Mucosa of rectum (tissue), 2 donors: ENCODE data around the gene SLC25A41.
A peak's percentile ranks its signal among the peaks of the same experiment; 100 is the strongest.

Source experiments
- H3K27ac ChIP-seq, 2 donors: one replicate each; pipeline ENCODE4 v1.7.0; 2013; ENCODE audit warnings: inconsistent platforms in 2 of 2, low read depth in 2 of 2, low read length in 2 of 2
- H3K27me3 ChIP-seq, 2 donors: one replicate each; pipeline ENCODE4 v1.7.0; 2013; ENCODE audit warnings: low read length in 2 of 2; ENCODE audit not compliant: control insufficient read depth in 2 of 2, insufficient read depth in 2 of 2
- H3K36me3 ChIP-seq, 2 donors: one replicate each; pipeline ENCODE4 v1.7.0; 2013; ENCODE audit warnings: low read length in 2 of 2; ENCODE audit not compliant: control insufficient read depth in 2 of 2, insufficient read depth in 2 of 2
- H3K4me1 ChIP-seq, 2 donors: one replicate each; pipeline ENCODE4 v1.7.0; 2013; ENCODE audit warnings: low read length in 2 of 2, mild to moderate bottlenecking in 1 of 2; ENCODE audit not compliant: control insufficient read depth in 2 of 2, insufficient read depth in 2 of 2
- H3K4me3 ChIP-seq, 2 donors: one replicate each; pipeline ENCODE4 v1.7.0; 2013; ENCODE audit warnings: low read length in 2 of 2
- H3K9ac ChIP-seq, 2 donors: one replicate each; pipeline ENCODE4 v1.7.0; 2013; ENCODE audit warnings: low read length in 2 of 2, low read depth in 1 of 2, mild to moderate bottlenecking in 1 of 2
- H3K9me3 ChIP-seq, 2 donors: one replicate each; pipeline ENCODE4 v1.7.0; 2013; ENCODE audit warnings: low read length in 2 of 2; ENCODE audit not compliant: control insufficient read depth in 2 of 2
- donor health status: healthy.
- donor health status: Normal muscosa, but diverticular disease.

SLC25A41 gene

GRCh38 chr19:6393983-6394412 is 39.6 kb downstream of the SLC25A41 start:
- H3K4me3 ChIP-seq, result peak overlapping the region; percentile 84 to 92
- H3K9ac ChIP-seq, result peak overlapping the region; percentile 85 to 86
- H3K27ac ChIP-seq, result peak overlapping the region; percentile 95 to 98

GRCh38 chr19:6393074-6393982 is 40.2 kb downstream of the SLC25A41 start, which contains the start of gene GTF2F1:
TSS of gene GTF2F1 (minus strand) at chr19:6393164. CDS start at chr19:6392995, 169 bp downstream.
- H3K4me3 ChIP-seq, result peak within 1 kb of the TSS; percentile 84 to 92
- H3K9ac ChIP-seq, result peak within 1 kb of the TSS; percentile 85 to 86
- H3K4me1 ChIP-seq, result peaks cover 11 to 12% of the 10 kb centered on the region in 2 donors
- peak within 1 kb of the TSS; percentile 95 to 98 for H3K27ac ChIP-seq
- no peaks in the 10 kb centered on the region for H3K27me3 ChIP-seq
- H3K36me3 ChIP-seq, result peaks cover 16 to 19% of the 10 kb centered on the region in 2 donors
- H3K9me3 ChIP-seq, result no peaks in the 10 kb centered on the region

More at GRCh38 chr19:6393983-6394412, 39.6 kb downstream of the SLC25A41 start:
- Histone ChIP-seq H3K36me3 (peaks cover 10 to 13% of the 10 kb centered on the region in 2 donors), H3K4me1 (peaks cover 11 to 12% of the 10 kb centered on the region in 2 donors), H3K27me3 (no peaks in the 10 kb centered on the region), H3K9me3 (no peaks in the 10 kb centered on the region)

- Histone ChIP-seq H3K27me3 (no peaks in the 10 kb centered on the region), H3K4me1 (peaks cover 11 to 12% of the 10 kb centered on the region in 2 donors), H3K9ac (peak overlapping the region; percentile 85 to 86), H3K27ac (peak overlapping the region; percentile 95 to 98), H3K36me3 (peaks cover 23 to 25% of the 10 kb centered on the region in 2 donors), H3K4me3 (peak overlapping the region; percentile 84 to 92), H3K9me3 (no peaks in the 10 kb centered on the region)
Observed at GRCh38 chr19:6392221-6393073, 41.1 kb downstream of the SLC25A41 start.

GRCh38 chr19:6387372-6387771 is 46.2 kb downstream of the SLC25A41 start:
- Histone ChIP-seq H3K27me3 (no peaks in the 10 kb centered on the region), H3K4me3 (no peak overlapping the region), H3K27ac (no peak overlapping the region), H3K9me3 (no peaks in the 10 kb centered on the region), H3K36me3 (peaks cover 40 to 57% of the 10 kb centered on the region in 2 donors), H3K4me1 (peaks cover 4% of the 10 kb centered on the region in 2 donors), H3K9ac (no peak overlapping the region)

GRCh38 chr19:6384381-6384780 is 49.2 kb downstream of the SLC25A41 start:
- no peaks in the 10 kb centered on the region for H3K9me3 ChIP-seq
- H3K27me3 ChIP-seq, result no peaks in the 10 kb centered on the region
- no peak overlapping the region for H3K27ac ChIP-seq
- no peak overlapping the region for H3K4me3 ChIP-seq
- H3K36me3 ChIP-seq, result peaks cover 59 to 73% of the 10 kb centered on the region in 2 donors
- H3K4me1 ChIP-seq, result no peaks in the 10 kb centered on the region
- no peak overlapping the region for H3K9ac ChIP-seq

- H3K36me3 ChIP-seq, result peaks cover 49 to 63% of the 10 kb centered on the region in 2 donors
Observed at GRCh38 chr19:6383188-6383587, 50.4 kb downstream of the SLC25A41 start.

GRCh38 chr19:6381030-6381750 is 52.4 kb downstream of the SLC25A41 start:
- Histone ChIP-seq H3K36me3 (peaks cover 36 to 50% of the 10 kb centered on the region in 2 donors), H3K4me3 (no peak overlapping the region), H3K27ac (no peak overlapping the region), H3K27me3 (no peaks in the 10 kb centered on the region), H3K9me3 (no peaks in the 10 kb centered on the region), H3K4me1 (no peaks in the 10 kb centered on the region), H3K9ac (no peak overlapping the region)

More at GRCh38 chr19:6383188-6383587, 50.4 kb downstream of the SLC25A41 start:
- Histone ChIP-seq H3K27me3 (no peaks in the 10 kb centered on the region), H3K4me1 (no peaks in the 10 kb centered on the region), H3K9me3 (no peaks in the 10 kb centered on the region), H3K27ac (no peak overlapping the region), H3K9ac (no peak overlapping the region), H3K4me3 (no peak overlapping the region)

GRCh38 chr19:6379744-6380143 is 53.8 kb downstream of the SLC25A41 start:
- peaks cover 43 to 46% of the 10 kb centered on the region in 2 donors for H3K36me3 ChIP-seq

GRCh38 chr19:6378486-6378885 is 55.1 kb downstream of the SLC25A41 start:
- Histone ChIP-seq H3K36me3 (peaks cover 42% of the 10 kb centered on the region in 2 donors), H3K4me1 (peaks cover 4 to 6% of the 10 kb centered on the region in 2 donors), H3K4me3 (no peak overlapping the region), H3K9ac (no peak overlapping the region), H3K27me3 (no peaks in the 10 kb centered on the region), H3K27ac (no peak overlapping the region), H3K9me3 (no peaks in the 10 kb centered on the region)

More at GRCh38 chr19:6379744-6380143, 53.8 kb downstream of the SLC25A41 start:
- no peaks in the 10 kb centered on the region for H3K9me3 ChIP-seq
- H3K4me3 ChIP-seq, result no peak overlapping the region
- no peak overlapping the region for H3K9ac ChIP-seq
- H3K27ac ChIP-seq, result no peak overlapping the region
- H3K4me1 ChIP-seq, result no peaks in the 10 kb centered on the region
- no peaks in the 10 kb centered on the region for H3K27me3 ChIP-seq
